Gastrocnemius medialis (tissue), 4 donors: ENCODE data around the gene CEP170B. TPM values are rescaled to one million over a fixed set of nuclear protein-coding genes. Genes with fewer than 3 reads are reported as not detected.

Experiments
- ATAC-seq, 2 donors: fragments of 150-250 bp; one replicate each; pipeline ENCODE4 v1.9.1; 2016
- DNase-seq, 2 donors: peaks; one replicate each; pipeline ENCODE4 v3.0.0-alpha.2; 2019
- H3K27ac ChIP-seq, 4 donors: fragments of 200-600 bp; sonication (generic); 1 replicate in 1 of 4; 2 replicates in 3 of 4; pipeline ENCODE4 v1.5.1; 2016 to 2018; ENCODE audit warnings: mild to moderate bottlenecking in 2 of 4, moderate library complexity in 1 of 4
- H3K27me3 ChIP-seq, 3 donors: fragments of 200-600 bp; sonication (generic) in 2 of 3; 1 replicate in 1 of 3; 2 replicates in 2 of 3; pipeline versions ENCODE4 v1.5.1 to v1.6.0; 2016 to 2019; ENCODE audit warnings: mild to moderate bottlenecking in 1 of 3, moderate library complexity in 1 of 3
- H3K36me3 ChIP-seq, 2 donors: fragments of 200-600 bp; sonication (generic) in 1 of 2; one replicate each; pipeline ENCODE4 v1.5.1; 2017 to 2018
- H3K4me1 ChIP-seq, 2 donors: fragments of 200-600 bp; sonication (generic) in 1 of 2; one replicate each; pipeline ENCODE4 v1.5.1; 2016 to 2017; ENCODE audit warnings: mild to moderate bottlenecking in 2 of 2
- H3K4me3 ChIP-seq, 4 donors: fragments of 200-600 bp; sonication (generic) in 3 of 4; 1 replicate in 1 of 4; 2 replicates in 3 of 4; pipeline ENCODE4 v1.5.1; 2016 to 2019; ENCODE audit warnings: mild to moderate bottlenecking in 2 of 4
- H3K9me3 ChIP-seq, 3 donors: fragments of 200-600 bp; sonication (generic) in 2 of 3; 1 replicate in 1 of 3; 2 replicates in 2 of 3; pipeline ENCODE4 v1.5.1; 2016 to 2019
- CTCF ChIP-seq, 5 experiments: fragments of 450-650 bp in 3 of 5; fragments of 200-600 bp in 2 of 5; sonication (generic) in 2 of 5; IDR thresholded peaks in 4 of 5; conservative IDR thresholded peaks in 1 of 5; 1 replicate in 4 of 5; 2 replicates in 1 of 5; pipeline ENCODE4 v1.5.1; 2016 to 2019; ENCODE audit warnings: antibody characterized with exemption in 5 of 5, mild to moderate bottlenecking in 3 of 5, moderate library complexity in 3 of 5
- POLR2A ChIP-seq, 2 donors: fragments of 450-650 bp; IDR thresholded peaks; one replicate each; pipeline ENCODE4 v1.6.1; 2017; ENCODE audit warnings: antibody characterized with exemption in 2 of 2, mild to moderate bottlenecking in 2 of 2, moderate library complexity in 2 of 2
- in situ Hi-C, 4 donors: fragments of 200-750 bp; cut with MboI; loops; one replicate each; pipeline versions ENCODE4 v1.15.0 to v1.8.0; 2017; ENCODE audit warnings: low sequenced_read_pairs in 4 of 4
- intact Hi-C: fragments of 100-400 bp; cut with DNase I; formaldehyde crosslinking; loops from one replicate; pipeline ENCODE4 v1.15.1; 2023; ENCODE audit warnings: low total_unique reads
- total RNA-seq, 4 donors: library from RNA; depleted of rRNA; stranded (reverse); fragments of >200 nt; gene quantifications; one replicate each; pipeline versions ENCODE4 v1.1.0 to v1.2.3, GENCODE V29; 2016

The CEP170B gene
- total RNA-seq, 4 donors from 2014 or later: 4.5 to 13.0 (median 7.1) TPM

GRCh38 chr14:104923640-104924420, 58.8 kb downstream of the CEP170B start:
- no peaks in the 10 kb centered on the region for H3K9me3 ChIP-seq
- H3K4me1 ChIP-seq: no peaks in the 10 kb centered on the region
- DNase-seq (no peak), ATAC-seq (no peak)
- H3K27me3 ChIP-seq: no peaks in the 10 kb centered on the region
- intact Hi-C loops (no loop called here), in situ Hi-C loops (no loop called here)
- no peak for TF ChIP-seq POLR2A (IDR thresholded peaks at IDR 0.05)
- no peak for TF ChIP-seq CTCF (IDR thresholded peaks at IDR 0.05 in 4 of 5, conservative IDR thresholded peaks at IDR 0.05 in 1 of 5)
- no peaks in the 10 kb centered on the region for H3K36me3 ChIP-seq
- no peak overlapping the region for H3K4me3 ChIP-seq
- H3K27ac ChIP-seq: no peak overlapping the region

- DNase-seq (no peak), ATAC-seq (no peak)
- Histone ChIP-seq H3K36me3 (no peaks in the 10 kb centered on the region), H3K27me3 (no peaks in the 10 kb centered on the region), H3K27ac (no peak within 1 kb of the TSS), H3K4me3 (no peak within 1 kb of the TSS), H3K4me1 (no peaks in the 10 kb centered on the region), H3K9me3 (no peaks in the 10 kb centered on the region)
- TF ChIP-seq CTCF (IDR thresholded peaks at IDR 0.05 in 4 of 5, conservative IDR thresholded peaks at IDR 0.05 in 1 of 5) (no peak), POLR2A (IDR thresholded peaks at IDR 0.05) (no peak)
- in situ Hi-C loops: no loop called here
- intact Hi-C loops: no loop called here
Observed at GRCh38 chr14:104924421-104925213, 59.5 kb downstream of the CEP170B start, which contains the start of gene PLD4. PLD4 (plus strand) TSS chr14:104924879; CDS start chr14:104927141, 2,262 bp downstream.

- Histone ChIP-seq H3K36me3 (no peaks in the 10 kb centered on the region), H3K4me1 (no peaks in the 10 kb centered on the region), H3K27ac (no peak overlapping the region), H3K9me3 (no peaks in the 10 kb centered on the region), H3K27me3 (no peaks in the 10 kb centered on the region), H3K4me3 (no peak overlapping the region)
- TF ChIP-seq CTCF (IDR thresholded peaks at IDR 0.05 in 4 of 5, conservative IDR thresholded peaks at IDR 0.05 in 1 of 5) (no peak), POLR2A (IDR thresholded peaks at IDR 0.05) (no peak)
- ATAC-seq (no peak), DNase-seq (no peak)
- intact Hi-C loops (no loop called here), in situ Hi-C loops (no loop called here)
Observed at GRCh38 chr14:104925214-104925854, 60.3 kb downstream of the CEP170B start.

DNA sequence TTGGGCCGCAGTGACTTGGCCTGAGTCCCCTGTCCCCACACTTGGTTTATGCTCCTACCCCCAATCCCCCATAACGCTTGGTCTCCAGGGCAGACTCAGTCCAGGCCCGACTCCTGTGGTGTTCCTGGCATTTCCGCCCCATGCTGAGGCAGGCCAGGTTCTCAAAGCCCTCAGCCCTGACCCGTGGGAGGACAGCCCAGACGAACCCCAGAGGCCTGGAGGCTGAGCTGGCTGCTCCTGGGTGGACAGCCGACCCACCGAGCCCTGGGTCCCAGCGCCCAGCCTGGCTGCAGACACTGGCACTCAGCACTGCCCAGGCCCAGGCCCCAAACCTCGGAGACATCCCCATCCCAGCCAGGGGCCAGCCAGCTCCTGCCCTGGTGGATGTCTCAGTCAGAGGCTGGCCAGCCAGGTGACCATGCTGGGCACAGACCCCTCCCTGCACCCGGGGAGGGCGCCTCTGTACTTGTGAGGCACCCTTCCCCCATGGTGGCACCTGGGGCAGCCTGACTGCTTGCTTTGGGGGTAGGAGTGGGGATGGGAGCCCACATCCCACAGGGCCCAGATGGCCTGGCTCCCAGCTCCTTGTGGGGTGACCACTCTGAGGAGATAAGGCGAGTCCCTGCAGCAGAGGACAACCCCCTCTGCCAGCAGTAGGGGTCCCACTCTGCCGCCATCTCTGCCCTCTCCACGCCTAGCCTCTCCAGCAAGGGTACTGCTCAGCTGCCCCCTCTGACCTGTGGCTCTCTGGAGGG, 61.0 kb downstream of the CEP170B start:
- Histone ChIP-seq H3K9me3 (no peaks in the 10 kb centered on the region), H3K4me3 (no peak overlapping the region), H3K4me1 (no peaks in the 10 kb centered on the region), H3K27me3 (no peaks in the 10 kb centered on the region), H3K36me3 (no peaks in the 10 kb centered on the region), H3K27ac (no peak overlapping the region)
- in situ Hi-C loops (no loop called here), intact Hi-C loops (no loop called here)
- no peak for DNase-seq
- ATAC-seq: no peak
- TF ChIP-seq POLR2A (IDR thresholded peaks at IDR 0.05): no peak
- TF ChIP-seq CTCF (IDR thresholded peaks at IDR 0.05 in 4 of 5, conservative IDR thresholded peaks at IDR 0.05 in 1 of 5): no peak
